SJCRH30 (cell line): ENCODE data around the gene USP53. TPM values are rescaled to one million over a fixed set of nuclear protein-coding genes. Genes with fewer than 3 reads are reported as not detected.
A peak's percentile ranks its signal among the peaks of the same experiment; 100 is the strongest.
"Not testable (repeated sequence)": the region's sequence is repeated elsewhere in the genome, so short reads cannot be mapped to it uniquely, and the experiment has no call there.

Experiments used
- DNase-seq, 2 experiments: peaks; one replicate each; pipeline ENCODE4 v3.0.0-alpha.2; 2015 to 2020
- H3K27ac ChIP-seq: fragments of 250-450 bp; sonication (Bioruptor Pico); 2 replicates; pipeline ENCODE4 v1.5.1; 2020; ENCODE audit warnings: mild to moderate bottlenecking, moderate library complexity
- H3K27me3 ChIP-seq: fragments of 250-450 bp; sonication (Bioruptor Pico); 2 replicates; pipeline ENCODE4 v1.5.1; 2020; ENCODE audit warnings: mild to moderate bottlenecking, moderate library complexity
- H3K36me3 ChIP-seq: fragments of 250-450 bp; sonication (Bioruptor Pico); 2 replicates; pipeline ENCODE4 v1.5.1; 2020; ENCODE audit warnings: mild to moderate bottlenecking, moderate library complexity
- H3K4me1 ChIP-seq: fragments of 250-450 bp; sonication (Bioruptor Pico); 2 replicates; pipeline ENCODE4 v1.5.1; 2020; ENCODE audit warnings: mild to moderate bottlenecking, moderate library complexity
- H3K4me3 ChIP-seq: fragments of 250-450 bp; sonication (Bioruptor Pico); 2 replicates; pipeline ENCODE4 v1.5.1; 2020; ENCODE audit warnings: mild to moderate bottlenecking, moderate library complexity
- H3K9me3 ChIP-seq: fragments of 250-450 bp; sonication (Bioruptor Pico); replicated peaks from 2 replicates; pipeline ENCODE4 v1.5.1; 2020; ENCODE audit warnings: mild to moderate bottlenecking, moderate library complexity
- total RNA-seq: library from RNA; depleted of rRNA; stranded (reverse); fragments of >200 nt; shearing (Covaris generic); gene quantifications from 2 replicates; pipeline ENCODE4 v1.2.3, GENCODE V29; 2014

Gene USP53
- total RNA-seq, 1 experiment from 2014 or later: 14.0 TPM

- H3K4me3 ChIP-seq: no peak overlapping the region
- H3K27me3 ChIP-seq: no peaks in the 10 kb centered on the region
- DNase-seq: no peak
- H3K4me1 ChIP-seq: peaks cover 5% of the 10 kb centered on the region; the same call in 1 of the 2 replicates
- H3K9me3 ChIP-seq: no peaks in the 10 kb centered on the region
- peaks cover 16% of the 10 kb centered on the region for H3K36me3 ChIP-seq
- H3K27ac ChIP-seq: no peak overlapping the region
Measured at GRCh38 chr4:119302073-119302832, 89.7 kb downstream of the USP53 start.

GRCh38 chr4:119303587-119304305, 91.2 kb downstream of the USP53 start:
- peaks cover 3% of the 10 kb centered on the region; the same call in 1 of the 2 replicates for H3K4me1 ChIP-seq
- peaks cover 3% of the 10 kb centered on the region for H3K36me3 ChIP-seq
- no peaks in the 10 kb centered on the region for H3K27me3 ChIP-seq
- no peak overlapping the region for H3K4me3 ChIP-seq
- no peak for DNase-seq
- H3K9me3 ChIP-seq: no peaks in the 10 kb centered on the region
- H3K27ac ChIP-seq: no peak overlapping the region

GRCh38 chr4:119304431-119304830, 91.9 kb downstream of the USP53 start:
- H3K4me1 ChIP-seq: no peaks in the 10 kb centered on the region

GRCh38 chr4:119307606-119308005, 95.1 kb downstream of the USP53 start:
- Histone ChIP-seq H3K9me3 (no peaks in the 10 kb centered on the region), H3K4me1 (no peaks in the 10 kb centered on the region), H3K36me3 (no peaks in the 10 kb centered on the region), H3K4me3 (no peak overlapping the region), H3K27ac (no peak overlapping the region), H3K27me3 (no peaks in the 10 kb centered on the region)
- no peak for DNase-seq

More at GRCh38 chr4:119304431-119304830, 91.9 kb downstream of the USP53 start:
- Histone ChIP-seq H3K9me3 (no peaks in the 10 kb centered on the region), H3K27ac (no peak overlapping the region), H3K27me3 (no peaks in the 10 kb centered on the region), H3K4me3 (no peak overlapping the region), H3K36me3 (no peaks in the 10 kb centered on the region)
- no peak for DNase-seq

- Histone ChIP-seq H3K27ac (no peak overlapping the region), H3K27me3 (peaks cover 4% of the 10 kb centered on the region; the same call in 1 of the 2 replicates), H3K4me3 (no peak overlapping the region), H3K9me3 (no peaks in the 10 kb centered on the region), H3K4me1 (no peaks in the 10 kb centered on the region), H3K36me3 (no peaks in the 10 kb centered on the region)
- no peak for DNase-seq
Measured at GRCh38 chr4:119310826-119311225, 98.3 kb downstream of the USP53 start.

GRCh38 chr4:119313237-119313636, 100.7 kb downstream of the USP53 start:
- no peak overlapping the region for H3K27ac ChIP-seq
- no peak for DNase-seq
- no peaks in the 10 kb centered on the region for H3K36me3 ChIP-seq
- peaks cover 4% of the 10 kb centered on the region; the same call in 1 of the 2 replicates for H3K27me3 ChIP-seq
- no peak overlapping the region for H3K4me3 ChIP-seq
- H3K4me1 ChIP-seq: no peaks in the 10 kb centered on the region
- H3K9me3 ChIP-seq: no peaks in the 10 kb centered on the region

GRCh38 chr4:119314356-119314755, 101.8 kb downstream of the USP53 start:
- no peak overlapping the region for H3K27ac ChIP-seq
- H3K36me3 ChIP-seq: no peaks in the 10 kb centered on the region
- no peak overlapping the region for H3K4me3 ChIP-seq
- H3K27me3 ChIP-seq: peaks cover 4% of the 10 kb centered on the region; the same call in 1 of the 2 replicates
- H3K4me1 ChIP-seq: no peaks in the 10 kb centered on the region
- DNase-seq: peak; percentile 30 to 66
- no peaks in the 10 kb centered on the region for H3K9me3 ChIP-seq

DNA sequence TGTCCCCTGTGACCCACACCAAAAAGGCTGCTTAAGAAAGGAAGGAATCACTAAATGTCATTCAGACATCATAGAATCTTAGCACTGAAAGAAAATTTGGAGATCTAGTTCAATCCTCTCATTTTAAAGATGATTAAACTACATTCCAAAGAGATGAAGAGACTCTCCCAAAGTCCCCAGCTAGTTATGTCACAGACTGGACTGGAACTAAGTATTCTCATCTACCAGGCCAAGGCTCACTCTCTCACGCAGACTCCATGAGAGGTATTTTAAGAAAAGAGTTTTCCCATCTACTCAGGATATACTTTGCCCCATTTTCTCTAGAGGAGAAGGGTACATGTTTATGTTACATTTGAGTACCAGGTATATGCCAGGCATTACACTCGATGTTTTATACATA, 102.5 kb downstream of the USP53 start:
- no peaks in the 10 kb centered on the region for H3K4me1 ChIP-seq
- no peak overlapping the region for H3K27ac ChIP-seq
- peaks cover 4% of the 10 kb centered on the region; the same call in 1 of the 2 replicates for H3K27me3 ChIP-seq
- no peaks in the 10 kb centered on the region for H3K36me3 ChIP-seq
- DNase-seq: no peak
- H3K4me3 ChIP-seq: no peak overlapping the region
- no peaks in the 10 kb centered on the region for H3K9me3 ChIP-seq

DNA sequence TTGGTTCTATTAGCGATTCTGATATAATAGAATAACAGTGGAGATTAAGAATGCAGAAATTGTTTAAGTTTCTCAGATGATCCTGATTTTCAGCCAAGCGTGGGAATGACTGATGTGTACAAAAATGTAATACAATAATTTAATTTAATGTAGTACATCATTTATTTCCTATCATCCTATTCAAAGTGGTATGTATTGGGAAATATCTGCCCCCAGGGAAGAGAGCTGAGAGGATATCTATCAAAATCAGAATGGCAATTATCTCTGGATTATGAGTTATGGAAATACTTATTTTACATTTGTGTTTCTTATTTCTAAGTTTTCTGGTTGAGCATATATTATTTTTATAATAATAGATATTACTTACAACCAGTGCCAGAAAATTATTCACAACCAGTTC, 105.5 kb downstream of the USP53 start:
- DNase-seq: no peak
- H3K36me3 ChIP-seq: no peaks in the 10 kb centered on the region
- no peak overlapping the region for H3K4me3 ChIP-seq

GRCh38 chr4:119321921-119322687, 109.6 kb downstream of the USP53 start, which contains the start of gene FABP2:
Gene FABP2 (minus strand): TSS chr4:119322138. CDS start chr4:119322102, 36 bp downstream.
- Histone ChIP-seq H3K4me3 (no peak within 1 kb of the TSS), H3K9me3 (0 out of 2 replicates have a peak, but pooled peaks cover 2% of the 10 kb centered on the region), H3K4me1 (no peaks in the 10 kb centered on the region), H3K27me3 (no peaks in the 10 kb centered on the region), H3K27ac (no peak within 1 kb of the TSS), H3K36me3 (no peaks in the 10 kb centered on the region)
- no peak for DNase-seq

More for the DNA sequence above, 105.5 kb downstream of the USP53 start:
- Histone ChIP-seq H3K4me1 (no peaks in the 10 kb centered on the region), H3K9me3 (no peaks in the 10 kb centered on the region), H3K27me3 (peaks cover 4% of the 10 kb centered on the region; the same call in 1 of the 2 replicates), H3K27ac (no peak overlapping the region)

GRCh38 chr4:119328695-119329094, 116.2 kb downstream of the USP53 start:
- no peak for DNase-seq
- no peaks in the 10 kb centered on the region for H3K4me1 ChIP-seq
- H3K36me3 ChIP-seq: no peaks in the 10 kb centered on the region
- no peaks in the 10 kb centered on the region for H3K27me3 ChIP-seq
- H3K27ac ChIP-seq: no peak overlapping the region
- no peak overlapping the region for H3K4me3 ChIP-seq
- 0 out of 2 replicates have a peak, but pooled peaks cover 2% of the 10 kb centered on the region for H3K9me3 ChIP-seq

DNA sequence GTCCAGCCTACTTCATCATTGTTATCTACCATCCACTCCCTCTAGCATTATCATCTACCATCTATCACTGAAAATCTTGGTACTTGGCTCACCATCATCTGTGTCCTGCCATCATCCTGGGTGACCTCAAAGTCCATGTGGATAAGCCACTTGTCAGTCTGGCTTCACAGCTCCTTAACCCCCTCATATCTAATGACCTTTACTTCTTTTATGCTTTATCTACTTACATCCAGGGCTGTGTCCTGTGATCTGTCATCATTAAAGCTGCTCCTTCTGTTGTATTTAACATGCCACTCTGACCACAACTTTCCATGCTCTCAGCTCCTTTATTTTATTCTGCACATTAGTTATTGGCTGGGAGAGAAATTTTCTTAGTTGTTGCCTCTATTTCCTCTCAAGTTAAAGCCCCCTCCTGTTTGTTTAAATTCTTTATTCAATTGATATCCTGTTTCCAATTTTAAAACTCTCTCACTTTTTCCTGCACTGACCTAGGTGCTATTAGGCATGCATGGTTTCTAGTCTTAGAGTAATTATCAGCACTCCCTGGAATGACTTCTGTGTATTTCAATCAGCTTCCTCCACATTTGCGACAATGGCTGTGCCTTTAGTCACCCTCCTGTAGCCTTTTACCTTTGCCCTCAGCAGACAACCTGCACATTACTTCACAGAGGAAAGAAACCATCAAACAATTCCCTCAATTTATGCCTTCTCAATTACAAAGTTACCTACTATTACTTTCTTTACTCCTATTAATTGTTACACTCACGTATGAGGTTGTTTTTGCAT, 117.5 kb downstream of the USP53 start:
- H3K9me3 ChIP-seq: no peaks in the 10 kb centered on the region
- H3K4me1 ChIP-seq: no peaks in the 10 kb centered on the region
- H3K27ac ChIP-seq: no peak overlapping the region
- DNase-seq: no peak
- no peaks in the 10 kb centered on the region for H3K36me3 ChIP-seq
- H3K4me3 ChIP-seq: no peak overlapping the region
- no peaks in the 10 kb centered on the region for H3K27me3 ChIP-seq

- not testable (repeated sequence) for H3K4me3 ChIP-seq, DNase-seq, H3K36me3 ChIP-seq, H3K9me3 ChIP-seq, H3K27ac ChIP-seq, H3K27me3 ChIP-seq, H3K4me1 ChIP-seq
Measured at GRCh38 chr4:119336332-119336979, 123.9 kb downstream of the USP53 start.

DNA sequence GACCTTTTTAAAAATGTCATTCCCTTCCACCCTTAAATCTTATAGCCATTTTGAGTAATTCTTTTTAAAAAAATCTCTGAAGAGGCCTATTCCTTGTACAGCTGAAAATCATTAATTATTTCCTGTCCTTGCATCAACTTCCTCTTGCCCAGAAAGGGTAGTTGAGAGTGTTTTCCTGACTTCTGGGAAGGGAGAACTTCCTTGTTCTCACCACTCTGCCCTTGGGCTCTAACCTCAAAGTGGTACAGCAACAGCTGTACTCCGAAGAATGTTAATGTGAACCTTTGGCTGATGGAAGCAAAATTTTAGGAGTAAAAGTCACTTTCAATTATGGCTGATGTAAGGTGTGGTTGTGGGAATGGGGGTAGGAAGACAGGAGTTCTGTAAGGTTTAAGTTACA, 124.5 kb downstream of the USP53 start:
- DNase-seq: peak; percentile 33 to 62
- H3K9me3 ChIP-seq: no peaks in the 10 kb centered on the region
- no peaks in the 10 kb centered on the region for H3K4me1 ChIP-seq
- H3K36me3 ChIP-seq: no peaks in the 10 kb centered on the region
- no peak overlapping the region for H3K27ac ChIP-seq
- H3K27me3 ChIP-seq: no peaks in the 10 kb centered on the region
- no peak overlapping the region for H3K4me3 ChIP-seq
